Activated CD8-positive, alpha-beta T cell treated with anti-CD3 and anti-CD28 coated beads for 36 hours (primary cell): Measurements from ENCODE around the gene GRID2. TPM values are rescaled to one million over a fixed set of nuclear protein-coding genes. Genes with fewer than 3 reads are reported as not detected.

Experiments
- ATAC-seq: fragments of 200-7000 bp; cut with Tn5 transposase; one replicate; pipeline ENCODE4 v1.10.0; 2021; ENCODE audit warnings: mild to moderate bottlenecking, moderate library complexity
- CTCF ChIA-PET: fragments of 350-600 bp; sonication (Branson Sonifier 250); formaldehyde crosslinking; loops from one replicate; lab custom pipeline; 2021; ENCODE audit warnings: antibody characterized with exemption; lab: Charles Lee
- POLR2A ChIA-PET: fragments of 350-600 bp; sonication (Branson Sonifier 250); formaldehyde crosslinking; loops from one replicate; lab custom pipeline; 2021; ENCODE audit warnings: antibody characterized with exemption; lab: Charles Lee
- DNase-seq: peaks from one replicate; pipeline ENCODE4 v3.0.0-alpha.2; 2020
- H3K27ac Mint-ChIP-seq: one replicate; pipeline ENCODE4 v1.8.0; 2021; ENCODE audit warnings: mild to moderate bottlenecking, mixed read lengths
- H3K27me3 Mint-ChIP-seq: one replicate; pipeline ENCODE4 v1.8.0; 2021; ENCODE audit warnings: mixed read lengths
- H3K36me3 Mint-ChIP-seq: one replicate; pipeline ENCODE4 v1.8.0; 2021; ENCODE audit warnings: low read depth, mixed read lengths
- H3K4me1 Mint-ChIP-seq: one replicate; pipeline ENCODE4 v1.8.0; 2021; ENCODE audit warnings: low read depth, mixed read lengths
- H3K4me3 Mint-ChIP-seq: one replicate; pipeline ENCODE4 v1.8.0; 2021; ENCODE audit warnings: mild to moderate bottlenecking, moderate library complexity, mixed read lengths
- H3K9me3 Mint-ChIP-seq: one replicate; pipeline ENCODE4 v1.8.0; 2021; ENCODE audit warnings: mixed read lengths
- intact Hi-C: fragments of 100-400 bp; cut with micrococcal nuclease; formaldehyde crosslinking; loops from one replicate; pipeline ENCODE4 v1.10.0; 2022
- total RNA-seq, 2 experiments: library from RNA; stranded (reverse); gene quantifications; one replicate each; pipeline ENCODE4 v1.2.3, GENCODE V29; 2021
- TF ChIP-seq, protein P1 (sequence below): fragments of 200-600 bp; IDR thresholded peaks from one replicate; pipeline ENCODE4 v1.8.0; 2022; ENCODE audit warnings: antibody characterized with exemption, mild to moderate bottlenecking

The GRID2 gene
- total RNA-seq, 2 experiments from 2014 or later: not detected

GRCh38 chr4:93337196-93337595, 1033.4 kb downstream of the GRID2 start:
- Mint-ChIP-seq H3K27ac (no peak overlapping the region), H3K9me3 (peaks cover 2% of the 10 kb centered on the region), H3K4me3 (no peak overlapping the region), H3K4me1 (no peaks in the 10 kb centered on the region), H3K27me3 (no peaks in the 10 kb centered on the region), H3K36me3 (no peaks in the 10 kb centered on the region)
- intact Hi-C loops: no loop called here
- DNase-seq: no peak
- no peak for ATAC-seq
- ChIA-PET POLR2A (no interaction called here), CTCF (no interaction called here)
- TF ChIP-seq, protein P1, sequence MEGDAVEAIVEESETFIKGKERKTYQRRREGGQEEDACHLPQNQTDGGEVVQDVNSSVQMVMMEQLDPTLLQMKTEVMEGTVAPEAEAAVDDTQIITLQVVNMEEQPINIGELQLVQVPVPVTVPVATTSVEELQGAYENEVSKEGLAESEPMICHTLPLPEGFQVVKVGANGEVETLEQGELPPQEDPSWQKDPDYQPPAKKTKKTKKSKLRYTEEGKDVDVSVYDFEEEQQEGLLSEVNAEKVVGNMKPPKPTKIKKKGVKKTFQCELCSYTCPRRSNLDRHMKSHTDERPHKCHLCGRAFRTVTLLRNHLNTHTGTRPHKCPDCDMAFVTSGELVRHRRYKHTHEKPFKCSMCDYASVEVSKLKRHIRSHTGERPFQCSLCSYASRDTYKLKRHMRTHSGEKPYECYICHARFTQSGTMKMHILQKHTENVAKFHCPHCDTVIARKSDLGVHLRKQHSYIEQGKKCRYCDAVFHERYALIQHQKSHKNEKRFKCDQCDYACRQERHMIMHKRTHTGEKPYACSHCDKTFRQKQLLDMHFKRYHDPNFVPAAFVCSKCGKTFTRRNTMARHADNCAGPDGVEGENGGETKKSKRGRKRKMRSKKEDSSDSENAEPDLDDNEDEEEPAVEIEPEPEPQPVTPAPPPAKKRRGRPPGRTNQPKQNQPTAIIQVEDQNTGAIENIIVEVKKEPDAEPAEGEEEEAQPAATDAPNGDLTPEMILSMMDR: no peak

DNA sequence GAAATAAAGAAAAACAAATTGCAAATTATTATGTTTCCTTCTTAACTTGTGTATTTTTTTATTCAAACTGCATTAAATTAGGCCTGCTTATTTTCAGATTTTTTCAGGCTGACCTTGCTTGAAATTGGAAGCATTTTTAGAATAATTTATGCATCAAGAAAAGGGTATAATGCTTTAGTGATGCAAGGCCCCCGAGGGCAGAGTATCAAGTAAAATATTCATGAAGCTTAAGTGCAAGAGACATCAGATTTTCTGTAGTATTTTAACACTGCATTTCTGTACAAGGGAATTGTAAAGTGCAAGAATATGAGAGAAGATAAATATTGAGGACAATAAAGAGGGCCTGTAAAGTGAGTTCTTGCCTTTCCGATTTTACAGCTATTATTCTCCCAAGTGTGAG, 1039.0 kb downstream of the GRID2 start:
- H3K4me3 Mint-ChIP-seq: no peak overlapping the region
- ATAC-seq: no peak
- no peaks in the 10 kb centered on the region for H3K36me3 Mint-ChIP-seq

DNA sequence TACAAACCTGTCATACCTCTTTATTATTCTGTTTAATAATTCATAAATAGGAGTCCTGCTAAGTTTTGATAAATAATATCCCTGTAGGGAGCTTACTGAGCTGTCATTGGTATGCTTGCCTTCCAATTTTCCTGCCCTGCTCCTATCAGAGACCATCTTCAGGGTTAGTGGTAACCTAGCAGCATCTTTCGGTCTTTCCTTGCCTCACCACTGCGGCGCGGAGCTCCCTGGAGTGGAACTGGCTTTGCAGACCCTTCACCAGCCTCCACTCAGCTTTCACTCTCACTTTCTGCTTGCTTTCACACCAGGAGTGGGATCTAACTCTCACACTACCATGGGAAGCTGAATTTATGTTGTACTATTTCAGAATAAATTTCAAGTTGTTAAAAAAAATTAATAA, 1043.1 kb downstream of the GRID2 start:
- no peak for ATAC-seq
- ChIA-PET POLR2A (no interaction called here), CTCF (no interaction called here)
- no peaks in the 10 kb centered on the region for H3K27me3 Mint-ChIP-seq
- no peaks in the 10 kb centered on the region for H3K4me1 Mint-ChIP-seq
- intact Hi-C loops: no loop called here
- H3K4me3 Mint-ChIP-seq: no peak overlapping the region
- no peak for DNase-seq
- H3K9me3 Mint-ChIP-seq: peaks cover 4% of the 10 kb centered on the region
- TF ChIP-seq, protein P1: no peak
- no peak overlapping the region for H3K27ac Mint-ChIP-seq
- H3K36me3 Mint-ChIP-seq: no peaks in the 10 kb centered on the region

More for the DNA sequence above, 1039.0 kb downstream of the GRID2 start:
- no peak overlapping the region for H3K27ac Mint-ChIP-seq
- peaks cover 2% of the 10 kb centered on the region for H3K9me3 Mint-ChIP-seq
- no peaks in the 10 kb centered on the region for H3K27me3 Mint-ChIP-seq
- DNase-seq: no peak
- CTCF ChIA-PET: no interaction called here
- POLR2A ChIA-PET: no interaction called here
- no peaks in the 10 kb centered on the region for H3K4me1 Mint-ChIP-seq
- TF ChIP-seq, protein P1: no peak
- intact Hi-C loops: no loop called here

- no peak overlapping the region for H3K27ac Mint-ChIP-seq
- TF ChIP-seq, protein P1: no peak
- no peaks in the 10 kb centered on the region for H3K36me3 Mint-ChIP-seq
- H3K4me1 Mint-ChIP-seq: no peaks in the 10 kb centered on the region
- ATAC-seq (no peak), DNase-seq (no peak)
- POLR2A ChIA-PET: no interaction called here
- CTCF ChIA-PET: no interaction called here
- no peaks in the 10 kb centered on the region for H3K27me3 Mint-ChIP-seq
- intact Hi-C loops: no loop called here
- H3K9me3 Mint-ChIP-seq: peaks cover 4% of the 10 kb centered on the region
- H3K4me3 Mint-ChIP-seq: no peak overlapping the region
Observed at GRCh38 chr4:93348896-93349295, 1045.1 kb downstream of the GRID2 start.

- intact Hi-C loops: no loop called here
- CTCF ChIA-PET: no interaction called here
- POLR2A ChIA-PET: no interaction called here
- Mint-ChIP-seq H3K4me3 (no peak overlapping the region), H3K4me1 (no peaks in the 10 kb centered on the region), H3K9me3 (peaks cover 4% of the 10 kb centered on the region), H3K27ac (no peak overlapping the region), H3K36me3 (no peaks in the 10 kb centered on the region), H3K27me3 (no peaks in the 10 kb centered on the region)
- DNase-seq (no peak), ATAC-seq (no peak)
- TF ChIP-seq, protein P1: no peak
Observed at GRCh38 chr4:93351846-93352245, 1048.1 kb downstream of the GRID2 start.
